ENCODE results near the gene TCF25. TPM values are rescaled to one million over a fixed set of nuclear protein-coding genes. Genes with fewer than 3 reads are reported as not detected.
"Not testable (repeated sequence)": the region's sequence is repeated elsewhere in the genome, so short reads cannot be mapped to it uniquely, and the experiment has no call there.

The TCF25 gene
- total RNA-seq, 1 donor from 2014 or later: 177 TPM

GRCh38 chr16:89931964-89932363 is 58.6 kb downstream of the TCF25 start:
- Mint-ChIP-seq H3K4me1 (ENCODE audit: low read depth) (no peaks in the 10 kb centered on the region), H3K27me3 (no peaks in the 10 kb centered on the region)

GRCh38 chr16:89934019-89934418 is 60.6 kb downstream of the TCF25 start:
- H3K27me3 Mint-ChIP-seq; H3K36me3 Mint-ChIP-seq (ENCODE audit: insufficient read depth); H3K4me3 Mint-ChIP-seq (ENCODE audit: low read depth); H3K27ac Mint-ChIP-seq; H3K4me1 Mint-ChIP-seq (ENCODE audit: low read depth); H3K9me3 Mint-ChIP-seq (ENCODE audit: low read depth); DNase-seq (ENCODE audit: low spot score, unreplicated experiment): not testable (repeated sequence)

More at GRCh38 chr16:89931964-89932363, 58.6 kb downstream of the TCF25 start:
- TF ChIP-seq, protein P1, sequence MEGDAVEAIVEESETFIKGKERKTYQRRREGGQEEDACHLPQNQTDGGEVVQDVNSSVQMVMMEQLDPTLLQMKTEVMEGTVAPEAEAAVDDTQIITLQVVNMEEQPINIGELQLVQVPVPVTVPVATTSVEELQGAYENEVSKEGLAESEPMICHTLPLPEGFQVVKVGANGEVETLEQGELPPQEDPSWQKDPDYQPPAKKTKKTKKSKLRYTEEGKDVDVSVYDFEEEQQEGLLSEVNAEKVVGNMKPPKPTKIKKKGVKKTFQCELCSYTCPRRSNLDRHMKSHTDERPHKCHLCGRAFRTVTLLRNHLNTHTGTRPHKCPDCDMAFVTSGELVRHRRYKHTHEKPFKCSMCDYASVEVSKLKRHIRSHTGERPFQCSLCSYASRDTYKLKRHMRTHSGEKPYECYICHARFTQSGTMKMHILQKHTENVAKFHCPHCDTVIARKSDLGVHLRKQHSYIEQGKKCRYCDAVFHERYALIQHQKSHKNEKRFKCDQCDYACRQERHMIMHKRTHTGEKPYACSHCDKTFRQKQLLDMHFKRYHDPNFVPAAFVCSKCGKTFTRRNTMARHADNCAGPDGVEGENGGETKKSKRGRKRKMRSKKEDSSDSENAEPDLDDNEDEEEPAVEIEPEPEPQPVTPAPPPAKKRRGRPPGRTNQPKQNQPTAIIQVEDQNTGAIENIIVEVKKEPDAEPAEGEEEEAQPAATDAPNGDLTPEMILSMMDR (IDR thresholded peaks at IDR 0.05; ENCODE audit: unreplicated experiment): no peak
- H3K4me3 Mint-ChIP-seq (ENCODE audit: low read depth): no peak overlapping the region
- H3K9me3 Mint-ChIP-seq (ENCODE audit: low read depth): no peaks in the 10 kb centered on the region
- H3K27ac Mint-ChIP-seq: no peak overlapping the region
- H3K36me3 Mint-ChIP-seq (ENCODE audit: insufficient read depth): peaks cover 9% of the 10 kb centered on the region
- DNase-seq (ENCODE audit: low spot score, unreplicated experiment): no peak

- no peaks in the 10 kb centered on the region for H3K27me3 Mint-ChIP-seq
- no peak for DNase-seq (ENCODE audit: low spot score, unreplicated experiment)
- no peaks in the 10 kb centered on the region for H3K4me1 Mint-ChIP-seq (ENCODE audit: low read depth)
- no peak overlapping the region for H3K4me3 Mint-ChIP-seq (ENCODE audit: low read depth)
- H3K9me3 Mint-ChIP-seq (ENCODE audit: low read depth): no peaks in the 10 kb centered on the region
- peaks cover 9% of the 10 kb centered on the region for H3K36me3 Mint-ChIP-seq (ENCODE audit: insufficient read depth)
- TF ChIP-seq, protein P1 (IDR thresholded peaks at IDR 0.05; ENCODE audit: unreplicated experiment): no peak
- H3K27ac Mint-ChIP-seq: no peak overlapping the region
Measured at GRCh38 chr16:89934611-89935553, 61.5 kb downstream of the TCF25 start.

DNA sequence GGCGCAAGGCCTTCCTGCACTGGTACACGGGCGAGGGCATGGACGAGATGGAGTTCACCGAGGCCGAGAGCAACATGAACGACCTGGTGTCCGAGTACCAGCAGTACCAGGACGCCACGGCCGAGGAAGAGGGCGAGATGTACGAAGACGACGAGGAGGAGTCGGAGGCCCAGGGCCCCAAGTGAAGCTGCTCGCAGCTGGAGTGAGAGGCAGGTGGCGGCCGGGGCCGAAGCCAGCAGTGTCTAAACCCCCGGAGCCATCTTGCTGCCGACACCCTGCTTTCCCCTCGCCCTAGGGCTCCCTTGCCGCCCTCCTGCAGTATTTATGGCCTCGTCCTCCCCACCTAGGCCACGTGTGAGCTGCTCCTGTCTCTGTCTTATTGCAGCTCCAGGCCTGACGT is 62.2 kb downstream of the TCF25 start:
- H3K4me1 Mint-ChIP-seq (ENCODE audit: low read depth); H3K4me3 Mint-ChIP-seq (ENCODE audit: low read depth): not testable (repeated sequence)

GRCh38 chr16:89936034-89936433 is 62.6 kb downstream of the TCF25 start:
- no peak for DNase-seq (ENCODE audit: low spot score, unreplicated experiment)
- no peaks in the 10 kb centered on the region for H3K27me3 Mint-ChIP-seq
- no peak overlapping the region for H3K4me3 Mint-ChIP-seq (ENCODE audit: low read depth)
- H3K27ac Mint-ChIP-seq: no peak overlapping the region
- no peaks in the 10 kb centered on the region for H3K4me1 Mint-ChIP-seq (ENCODE audit: low read depth)
- no peaks in the 10 kb centered on the region for H3K9me3 Mint-ChIP-seq (ENCODE audit: low read depth)
- H3K36me3 Mint-ChIP-seq (ENCODE audit: insufficient read depth): peaks cover 8% of the 10 kb centered on the region
- TF ChIP-seq, protein P1 (IDR thresholded peaks at IDR 0.05; ENCODE audit: unreplicated experiment): no peak

More for the DNA sequence above, 62.2 kb downstream of the TCF25 start:
- not testable (repeated sequence) for H3K9me3 Mint-ChIP-seq (ENCODE audit: low read depth); H3K36me3 Mint-ChIP-seq (ENCODE audit: insufficient read depth); H3K27ac Mint-ChIP-seq; H3K27me3 Mint-ChIP-seq; DNase-seq (ENCODE audit: low spot score, unreplicated experiment)

- TF ChIP-seq, protein P1 (IDR thresholded peaks at IDR 0.05; ENCODE audit: unreplicated experiment): no peak
- H3K27me3 Mint-ChIP-seq: no peaks in the 10 kb centered on the region
- no peak for DNase-seq (ENCODE audit: low spot score, unreplicated experiment)
- H3K4me3 Mint-ChIP-seq (ENCODE audit: low read depth): no peak overlapping the region
- no peaks in the 10 kb centered on the region for H3K9me3 Mint-ChIP-seq (ENCODE audit: low read depth)
- H3K4me1 Mint-ChIP-seq (ENCODE audit: low read depth): no peaks in the 10 kb centered on the region
- peaks cover 5% of the 10 kb centered on the region for H3K36me3 Mint-ChIP-seq (ENCODE audit: insufficient read depth)
- H3K27ac Mint-ChIP-seq: no peak overlapping the region
Measured at GRCh38 chr16:89936508-89936907, 63.1 kb downstream of the TCF25 start.
